ENCODE results near the gene JAML. TPM values are rescaled to one million over a fixed set of nuclear protein-coding genes. Genes with fewer than 3 reads are reported as not detected.

JAML gene
- total RNA-seq, 3 donors from 2014 or later: 2.3 to 16.0 (median 15.7) TPM

- DNase-seq (ENCODE audit: low spot score in 2 of 2): no peak
- Histone ChIP-seq H3K4me3 (no peak overlapping the region), H3K27me3 (no peaks in the 10 kb centered on the region), H3K4me1 (no peaks in the 10 kb centered on the region), H3K9me3 (no peaks in the 10 kb centered on the region), H3K36me3 (no peaks in the 10 kb centered on the region), H3K27ac (peak overlapping the region; percentile 46 to 77)
- TF ChIP-seq, protein P1, sequence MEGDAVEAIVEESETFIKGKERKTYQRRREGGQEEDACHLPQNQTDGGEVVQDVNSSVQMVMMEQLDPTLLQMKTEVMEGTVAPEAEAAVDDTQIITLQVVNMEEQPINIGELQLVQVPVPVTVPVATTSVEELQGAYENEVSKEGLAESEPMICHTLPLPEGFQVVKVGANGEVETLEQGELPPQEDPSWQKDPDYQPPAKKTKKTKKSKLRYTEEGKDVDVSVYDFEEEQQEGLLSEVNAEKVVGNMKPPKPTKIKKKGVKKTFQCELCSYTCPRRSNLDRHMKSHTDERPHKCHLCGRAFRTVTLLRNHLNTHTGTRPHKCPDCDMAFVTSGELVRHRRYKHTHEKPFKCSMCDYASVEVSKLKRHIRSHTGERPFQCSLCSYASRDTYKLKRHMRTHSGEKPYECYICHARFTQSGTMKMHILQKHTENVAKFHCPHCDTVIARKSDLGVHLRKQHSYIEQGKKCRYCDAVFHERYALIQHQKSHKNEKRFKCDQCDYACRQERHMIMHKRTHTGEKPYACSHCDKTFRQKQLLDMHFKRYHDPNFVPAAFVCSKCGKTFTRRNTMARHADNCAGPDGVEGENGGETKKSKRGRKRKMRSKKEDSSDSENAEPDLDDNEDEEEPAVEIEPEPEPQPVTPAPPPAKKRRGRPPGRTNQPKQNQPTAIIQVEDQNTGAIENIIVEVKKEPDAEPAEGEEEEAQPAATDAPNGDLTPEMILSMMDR (IDR thresholded peaks at IDR 0.05): no peak
- TF ChIP-seq POLR2A (IDR thresholded peaks at IDR 0.05) (no peak), POLR2AphosphoS5 (IDR thresholded peaks at IDR 0.05) (no peak)
- intact Hi-C loops (cut with DNase I; ENCODE audit: low total_unique reads): no loop called here
These were observed 21.2 kb upstream of the JAML start for GRCh38 chr11:118245936-118246562.

GRCh38 chr11:118243993-118244762 lies 19.4 kb upstream of the JAML start:
- intact Hi-C loops (cut with DNase I; ENCODE audit: low total_unique reads): no loop called here
- H3K9me3 ChIP-seq: no peaks in the 10 kb centered on the region
- no peak for DNase-seq (ENCODE audit: low spot score in 2 of 2)
- peaks cover 0 to 2% of the 10 kb centered on the region in 2 donors for H3K4me1 ChIP-seq
- H3K36me3 ChIP-seq: no peaks in the 10 kb centered on the region
- no peaks in the 10 kb centered on the region for H3K27me3 ChIP-seq
- peak overlapping the region in 1 of 2 donors; percentile 3 for H3K27ac ChIP-seq
- TF ChIP-seq, protein P1 (IDR thresholded peaks at IDR 0.05): no peak
- no peak for TF ChIP-seq POLR2AphosphoS5 (IDR thresholded peaks at IDR 0.05)
- TF ChIP-seq POLR2A (IDR thresholded peaks at IDR 0.05): no peak
- H3K4me3 ChIP-seq: no peak overlapping the region

- Histone ChIP-seq H3K9me3 (no peaks in the 10 kb centered on the region), H3K36me3 (no peaks in the 10 kb centered on the region), H3K4me3 (no peak overlapping the region), H3K27me3 (no peaks in the 10 kb centered on the region), H3K27ac (peak overlapping the region; percentile 92 to 95), H3K4me1 (peaks cover 0 to 4% of the 10 kb centered on the region in 2 donors)
- TF ChIP-seq POLR2AphosphoS5 (IDR thresholded peaks at IDR 0.05): no peak
- intact Hi-C loops (cut with DNase I; ENCODE audit: low total_unique reads): no loop called here
- no peak for DNase-seq (ENCODE audit: low spot score in 2 of 2)
These were observed 18.4 kb upstream of the JAML start for GRCh38 chr11:118243161-118243560.

- peak overlapping the region in 1 of 3 donors; percentile 20 for H3K4me3 ChIP-seq
- DNase-seq (ENCODE audit: low spot score in 2 of 2): no peak
- peak overlapping the region; percentile 92 to 95 for H3K27ac ChIP-seq
- TF ChIP-seq, protein P1 (IDR thresholded peaks at IDR 0.05): no peak
- TF ChIP-seq POLR2A (IDR thresholded peaks at IDR 0.05) (no peak), POLR2AphosphoS5 (IDR thresholded peaks at IDR 0.05) (no peak)
- H3K27me3 ChIP-seq: no peaks in the 10 kb centered on the region
- intact Hi-C loops (cut with DNase I; ENCODE audit: low total_unique reads): no loop called here
- no peaks in the 10 kb centered on the region for H3K36me3 ChIP-seq
- peaks cover 0 to 4% of the 10 kb centered on the region in 2 donors for H3K4me1 ChIP-seq
- no peaks in the 10 kb centered on the region for H3K9me3 ChIP-seq
These were observed 16.9 kb upstream of the JAML start for GRCh38 chr11:118241764-118242098.

- Histone ChIP-seq H3K36me3 (no peaks in the 10 kb centered on the region), H3K27me3 (no peaks in the 10 kb centered on the region), H3K4me1 (peaks cover 0 to 4% of the 10 kb centered on the region in 2 donors), H3K27ac (peak overlapping the region; percentile 92 to 95), H3K9me3 (no peaks in the 10 kb centered on the region), H3K4me3 (peak overlapping the region in 1 of 3 donors; percentile 20)
- intact Hi-C loops (cut with DNase I; ENCODE audit: low total_unique reads): no loop called here
- peak in 2 of 3 donors; percentile 46 to 86 for TF ChIP-seq POLR2AphosphoS5 (IDR thresholded peaks at IDR 0.05)
- TF ChIP-seq, protein P1 (IDR thresholded peaks at IDR 0.05): no peak
- peak in 1 of 2 donors; percentile 79 for DNase-seq (ENCODE audit: low spot score in 2 of 2)
These were observed 16.4 kb upstream of the JAML start for GRCh38 chr11:118240999-118241763.

All from breast epithelium (tissue), 4 donors.